NCI-H748 (cell line): ENCODE data around the gene MAPK9.

ENCODE experiments used
- DNase-seq: peaks from one replicate; lab custom pipeline; 2025; ENCODE audit not compliant: unreplicated experiment; lab: John Stamatoyannopoulos, UW

Gene MAPK9

GRCh38 chr5:180291943-180292831 is at the start of gene MAPK9:
Gene MAPK9, minus strand, starts transcription at chr5:180292083. Its CDS starts 11,522 bp downstream, at chr5:180280561.
- peak; percentile 89 for DNase-seq

- no peak for DNase-seq
Observed at GRCh38 chr5:180341595-180341994, 49.7 kb upstream of the MAPK9 start.

- no peak for DNase-seq
Observed at GRCh38 chr5:180340856-180341255, 49.0 kb upstream of the MAPK9 start.

GRCh38 chr5:180339583-180340183 is 47.8 kb upstream of the MAPK9 start:
- no peak for DNase-seq

- DNase-seq: no peak
Observed at GRCh38 chr5:180338001-180338707, 46.3 kb upstream of the MAPK9 start.

- no peak for DNase-seq
Observed at GRCh38 chr5:180336234-180337020, 44.5 kb upstream of the MAPK9 start.

- no peak for DNase-seq
Observed at GRCh38 chr5:180335614-180336233, 43.8 kb upstream of the MAPK9 start.

- no peak for DNase-seq
Observed at GRCh38 chr5:180334751-180335613, 43.1 kb upstream of the MAPK9 start.

GRCh38 chr5:180334176-180334575 is 42.3 kb upstream of the MAPK9 start:
- DNase-seq: no peak

GRCh38 chr5:180333661-180334060 is 41.8 kb upstream of the MAPK9 start:
- no peak for DNase-seq

GRCh38 chr5:180332861-180333260 is 41.0 kb upstream of the MAPK9 start:
- no peak for DNase-seq

GRCh38 chr5:180332051-180332517 is 40.2 kb upstream of the MAPK9 start:
- DNase-seq: peak; percentile 23

- DNase-seq: no peak
Observed at GRCh38 chr5:180331647-180331950, 39.7 kb upstream of the MAPK9 start.

- no peak for DNase-seq
Observed at GRCh38 chr5:180330810-180331646, 39.1 kb upstream of the MAPK9 start.

- no peak for DNase-seq
Observed at GRCh38 chr5:180330270-180330648, 38.4 kb upstream of the MAPK9 start.

GRCh38 chr5:180329606-180330269 is 37.9 kb upstream of the MAPK9 start:
- DNase-seq: no peak

GRCh38 chr5:180329138-180329435 is 37.2 kb upstream of the MAPK9 start:
- no peak for DNase-seq

- peak; percentile 86 for DNase-seq
Observed at GRCh38 chr5:180328296-180329137, 36.6 kb upstream of the MAPK9 start.
